Muscle of leg (tissue), 16 donors: Measurements from ENCODE around the gene MTMR6. TPM values are rescaled to one million over a fixed set of nuclear protein-coding genes. Genes with fewer than 3 reads are reported as not detected.
A peak's percentile ranks its signal among the peaks of the same experiment; 100 is the strongest.
"Not testable (repeated sequence)": the region's sequence is repeated elsewhere in the genome, so short reads cannot be mapped to it uniquely, and the experiment has no call there.

Experiments used
- DNase-seq: peaks from one replicate; pipeline ENCODE4 v3.0.0; 2013
- H3K27ac ChIP-seq: one replicate; pipeline ENCODE4 v1.5.1; 2013; ENCODE audit warnings: mild to moderate bottlenecking, low read length, control low read depth
- H3K27me3 ChIP-seq: one replicate; pipeline ENCODE4 v1.6.1; 2013; ENCODE audit warnings: low read length; ENCODE audit not compliant: control insufficient read depth, insufficient read depth
- H3K36me3 ChIP-seq: one replicate; pipeline ENCODE4 v1.6.1; 2013; ENCODE audit warnings: low read length; ENCODE audit not compliant: control insufficient read depth, insufficient read depth
- H3K4me1 ChIP-seq: one replicate; pipeline ENCODE4 v1.6.1; 2013; ENCODE audit warnings: low read length; ENCODE audit not compliant: control insufficient read depth, insufficient read depth
- H3K4me3 ChIP-seq: one replicate; pipeline ENCODE4 v1.5.1; 2013; ENCODE audit warnings: low read length, control low read depth
- H3K9me3 ChIP-seq: replicated peaks from 2 replicates; pipeline ENCODE4 v1.6.1; 2013; ENCODE audit warnings: low read depth, low read length; ENCODE audit not compliant: control insufficient read depth
- WGBS: methylation state at CpG from one replicate; pipeline ENCODE4 v1.1.5; 2013; ENCODE audit warnings: missing lambda C conversion rate; ENCODE audit not compliant: insufficient coverage; 5-methylcytosine and 5-hydroxymethylcytosine counted together
- long read RNA-seq, 11 donors: transcript quantifications; one replicate each; lab custom pipeline, GENCODE V29; 2026
- polyA plus RNA-seq, 8 donors: library from polyadenylated mRNA; unstranded; fragments of 120-200 nt; gene quantifications; one replicate each; pipeline versions ENCODE4 v1.2.1 to v1.2.3, GENCODE V29; 2013; ENCODE audit warnings: inconsistent platforms in 1 of 8, low replicate concordance in 1 of 8; ENCODE audit not compliant: insufficient read length in 8 of 8, insufficient read depth in 1 of 8
- total RNA-seq: library from RNA; stranded (reverse); fragments of 120-200 nt; gene quantifications from one replicate; pipeline ENCODE4 v1.2.4, GENCODE V29; 2013

Gene MTMR6
- total RNA-seq (10.1 TPM), polyA plus RNA-seq (10 to 100 TPM in 7 of 8 donors, 1 to 10 TPM in 1; 9.2 to 13.3 (median 11.4) TPM)
- long read RNA-seq, donor 1, full-length matches to known transcripts, result 2 of 2 reads
- long read RNA-seq, donor 1, partial matches to known transcripts, result 0 of 2 reads
- long read RNA-seq, donor 1, other reads (novel, unspliced or antisense), result 0 of 2 reads
- long read RNA-seq, donor 2, full-length matches to known transcripts, result 1 of 1 reads
- long read RNA-seq, donor 2, partial matches to known transcripts, result 0 of 1 reads
- long read RNA-seq, donor 2, other reads (novel, unspliced or antisense), result 0 of 1 reads
- long read RNA-seq, donor 3, full-length matches to known transcripts, result 3 of 3 reads
- long read RNA-seq, donor 3, partial matches to known transcripts, result 0 of 3 reads
- long read RNA-seq, donor 3, other reads (novel, unspliced or antisense), result 0 of 3 reads
- long read RNA-seq, donor 4, full-length matches to known transcripts, result 2 of 2 reads
- long read RNA-seq, donor 4, partial matches to known transcripts, result 0 of 2 reads
- long read RNA-seq, donor 4, other reads (novel, unspliced or antisense), result 0 of 2 reads
- long read RNA-seq, donor 5, full-length matches to known transcripts, result 14 of 14 reads
- long read RNA-seq, donor 5, partial matches to known transcripts, result 0 of 14 reads
- long read RNA-seq, donor 5, other reads (novel, unspliced or antisense), result 0 of 14 reads
- long read RNA-seq, donor 6, full-length matches to known transcripts, result 5 of 5 reads
- long read RNA-seq, donor 6, partial matches to known transcripts, result 0 of 5 reads
- long read RNA-seq, donor 6, other reads (novel, unspliced or antisense), result 0 of 5 reads
- long read RNA-seq, donor 7, full-length matches to known transcripts, result 4 of 4 reads
- long read RNA-seq, donor 7, partial matches to known transcripts, result 0 of 4 reads
- long read RNA-seq, donor 7, other reads (novel, unspliced or antisense), result 0 of 4 reads
- long read RNA-seq, donor 8, full-length matches to known transcripts, result 2 of 2 reads
- long read RNA-seq, donor 8, partial matches to known transcripts, result 0 of 2 reads
- long read RNA-seq, donor 8, other reads (novel, unspliced or antisense), result 0 of 2 reads
- long read RNA-seq, donor 9, result 0 reads
- long read RNA-seq, donor 10, full-length matches to known transcripts, result 4 of 4 reads
- long read RNA-seq, donor 10, partial matches to known transcripts, result 0 of 4 reads
- long read RNA-seq, donor 10, other reads (novel, unspliced or antisense), result 0 of 4 reads
- long read RNA-seq, donor 11, full-length matches to known transcripts, result 5 of 5 reads
- long read RNA-seq, donor 11, partial matches to known transcripts, result 0 of 5 reads
- long read RNA-seq, donor 11, other reads (novel, unspliced or antisense), result 0 of 5 reads

DNA sequence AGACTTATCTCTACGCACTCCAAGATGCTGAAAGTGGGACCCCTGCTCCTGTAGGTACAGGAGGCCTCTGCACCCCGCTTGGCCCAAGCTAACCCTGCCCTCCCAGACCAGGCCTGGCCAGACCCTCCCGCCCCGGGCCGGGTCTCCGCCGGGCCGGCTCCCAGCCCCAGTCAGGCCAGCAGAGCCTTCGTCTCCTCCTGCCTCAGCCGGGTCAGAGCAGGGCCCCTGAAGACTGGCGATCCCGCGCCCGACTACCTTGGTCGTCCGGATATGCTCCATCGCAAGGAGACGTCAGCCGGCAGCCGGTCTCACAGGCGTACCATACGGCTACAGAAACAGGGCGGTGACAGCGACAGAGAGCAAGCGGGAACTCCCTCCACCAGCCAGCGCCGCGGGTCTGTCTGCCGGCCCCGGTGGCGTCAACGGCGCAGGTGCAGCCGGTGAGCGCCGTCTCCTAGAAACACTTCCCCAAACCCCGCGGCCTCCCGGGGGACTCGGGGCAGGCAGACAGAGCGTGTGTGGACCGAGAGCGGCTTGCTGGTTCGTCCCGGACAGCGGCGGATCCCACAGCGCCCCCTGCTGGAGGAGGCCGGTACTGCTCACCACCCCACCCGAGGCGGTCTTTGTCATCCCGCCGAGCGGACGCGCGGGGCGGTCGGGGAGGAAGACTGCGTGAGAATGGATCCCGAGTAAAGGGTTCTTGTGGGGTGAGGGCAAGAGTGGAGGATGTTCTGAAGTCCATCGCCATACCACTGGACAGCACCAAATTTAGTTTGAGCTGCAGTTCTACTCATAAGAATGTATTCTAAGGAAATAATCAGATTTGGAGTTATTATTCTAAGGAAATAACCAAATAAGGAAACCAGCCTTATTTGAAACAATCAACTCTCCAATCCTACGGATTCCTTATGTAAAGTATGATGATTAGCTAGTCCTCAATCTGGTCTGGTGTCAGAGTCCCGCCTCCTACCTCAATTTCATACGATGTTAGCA is at the start of gene MTMR6:
Gene MTMR6, minus strand, starts transcription at position 520 of the 993 bp plus-strand sequence. Its CDS starts 241 bp downstream, at position 279.
- Histone ChIP-seq H3K27me3 (peaks cover 11% of the 10 kb centered on the region), H3K4me3 (peak within 1 kb of the TSS; percentile 98), H3K27ac (peak within 1 kb of the TSS; percentile 96), H3K9me3 (no peaks in the 10 kb centered on the region), H3K36me3 (no peaks in the 10 kb centered on the region), H3K4me1 (peaks cover 2% of the 10 kb centered on the region)
- 0% methylated on average over 60 of the region's 65 CpGs for WGBS
- peak; percentile 96 for DNase-seq

DNA sequence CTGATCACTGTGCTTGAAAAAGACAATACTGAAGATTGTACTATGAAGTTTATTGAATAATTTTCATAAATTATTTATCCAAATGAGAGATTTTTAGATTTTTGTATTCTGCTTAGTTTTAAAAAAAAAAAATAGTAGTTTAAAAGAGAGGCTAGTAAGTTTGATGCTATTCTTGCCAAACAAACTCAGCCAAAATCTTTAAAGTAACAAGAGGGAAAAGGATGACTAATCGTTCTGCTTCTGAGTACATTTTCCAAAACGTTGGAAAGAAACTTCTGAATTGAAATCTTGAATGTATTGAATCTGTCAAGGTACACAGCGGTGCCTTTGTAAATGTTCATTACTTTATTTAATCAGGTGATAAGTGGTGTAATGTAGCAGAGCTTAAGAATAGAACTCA is 48.6 kb upstream of the MTMR6 start:
- peak; percentile 16 for DNase-seq
- H3K4me3 ChIP-seq, result no peak overlapping the region
- no peaks in the 10 kb centered on the region for H3K9me3 ChIP-seq
- H3K27me3 ChIP-seq, result no peaks in the 10 kb centered on the region
- peaks cover 12% of the 10 kb centered on the region for H3K36me3 ChIP-seq
- H3K4me1 ChIP-seq, result no peaks in the 10 kb centered on the region
- WGBS, result no CpG with 5 or more reads among the region's 3 CpGs
- H3K27ac ChIP-seq, result no peak overlapping the region

GRCh38 chr13:25330541-25330940 is 43.3 kb upstream of the MTMR6 start:
- no peaks in the 10 kb centered on the region for H3K27me3 ChIP-seq
- no CpG with 5 or more reads among the region's 1 CpG for WGBS
- H3K9me3 ChIP-seq, result no peaks in the 10 kb centered on the region
- no peak for DNase-seq
- peaks cover 21% of the 10 kb centered on the region for H3K36me3 ChIP-seq
- H3K4me1 ChIP-seq, result no peaks in the 10 kb centered on the region
- H3K27ac ChIP-seq, result no peak overlapping the region
- H3K4me3 ChIP-seq, result no peak overlapping the region

DNA sequence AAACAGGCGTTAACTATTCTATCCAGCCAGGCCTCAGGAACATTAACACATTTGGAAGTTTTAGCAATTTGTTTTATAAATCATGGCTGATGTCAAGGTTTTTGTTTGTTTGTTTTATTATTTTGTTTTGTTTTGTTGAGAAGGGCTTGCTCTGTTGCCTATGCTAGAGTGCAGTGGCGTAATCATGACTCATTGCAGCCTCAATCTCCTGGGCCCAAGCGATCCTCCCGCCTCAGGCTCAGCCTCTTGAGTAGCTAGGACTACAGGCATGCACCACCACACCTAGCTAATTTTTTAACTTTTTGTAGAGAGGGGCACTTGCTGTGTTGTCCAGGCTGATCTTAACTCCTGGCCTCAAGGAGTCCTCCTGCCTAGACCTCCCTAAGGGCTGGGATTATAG is 42.4 kb upstream of the MTMR6 start:
- DNase-seq, result no peak
- Histone ChIP-seq H3K4me1 (no peaks in the 10 kb centered on the region), H3K27ac (no peak overlapping the region), H3K4me3 (no peak overlapping the region), H3K36me3 (peaks cover 23% of the 10 kb centered on the region), H3K9me3 (no peaks in the 10 kb centered on the region), H3K27me3 (no peaks in the 10 kb centered on the region)
- WGBS, result no CpG with 5 or more reads among the region's 4 CpGs

GRCh38 chr13:25324100-25324499 is 36.8 kb upstream of the MTMR6 start:
- Histone ChIP-seq H3K4me1 (no peaks in the 10 kb centered on the region), H3K27me3 (no peaks in the 10 kb centered on the region), H3K36me3 (peaks cover 10% of the 10 kb centered on the region), H3K9me3 (no peaks in the 10 kb centered on the region), H3K4me3 (no peak overlapping the region), H3K27ac (no peak overlapping the region)
- WGBS, result 88% methylated on average over 1 of the region's 2 CpGs
- DNase-seq, result no peak

DNA sequence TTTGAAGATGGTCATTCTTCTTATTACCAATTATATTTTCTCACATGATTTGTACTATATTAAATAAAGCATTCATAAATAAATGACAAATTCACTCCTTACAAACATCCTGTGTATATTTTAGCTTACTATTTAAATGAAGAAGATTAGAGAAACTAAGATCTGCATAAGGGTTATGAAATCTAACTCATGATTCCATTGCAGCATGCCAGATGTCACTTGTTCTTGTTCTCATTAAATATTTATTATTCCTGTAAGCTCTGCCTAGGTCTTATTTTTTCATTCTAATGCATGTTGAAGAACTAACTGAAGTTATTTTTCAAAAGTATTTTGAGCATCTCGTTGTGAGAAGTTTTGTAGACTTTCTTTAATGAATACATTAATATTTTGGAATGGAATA is 32.5 kb upstream of the MTMR6 start:
- Histone ChIP-seq H3K4me3 (no peak overlapping the region), H3K36me3 (peaks cover 15% of the 10 kb centered on the region), H3K9me3 (no peaks in the 10 kb centered on the region), H3K27me3 (no peaks in the 10 kb centered on the region), H3K4me1 (no peaks in the 10 kb centered on the region), H3K27ac (no peak overlapping the region)
- no peak for DNase-seq
- no CpG with 5 or more reads among the region's 1 CpG for WGBS

- H3K27ac ChIP-seq, H3K4me1 ChIP-seq, H3K9me3 ChIP-seq, H3K27me3 ChIP-seq, H3K4me3 ChIP-seq, DNase-seq: not testable (repeated sequence)
- WGBS, result no CpG with 5 or more reads among the region's 4 CpGs
- H3K36me3 ChIP-seq, result peaks cover 14% of the 10 kb centered on the region
These were observed 31.7 kb upstream of the MTMR6 start for GRCh38 chr13:25318946-25319345.

GRCh38 chr13:25310891-25311290 is 23.6 kb upstream of the MTMR6 start:
- Histone ChIP-seq H3K4me3 (no peak overlapping the region), H3K9me3 (no peaks in the 10 kb centered on the region), H3K4me1 (no peaks in the 10 kb centered on the region), H3K27me3 (no peaks in the 10 kb centered on the region), H3K36me3 (peaks cover 32% of the 10 kb centered on the region), H3K27ac (no peak overlapping the region)
- WGBS, result 98% methylated on average over 2 of the region's 3 CpGs
- DNase-seq, result no peak
